ENCODE measurements around the gene SOX5.
"Not testable (repeated sequence)": the region's sequence is repeated elsewhere in the genome, so short reads cannot be mapped to it uniquely, and the experiment has no call there.

Gene SOX5

GRCh38 chr12:23906329-23906728 lies 43.1 kb downstream of the SOX5 start:
- no peak for DNase-seq (ENCODE audit: low read depth)

DNA sequence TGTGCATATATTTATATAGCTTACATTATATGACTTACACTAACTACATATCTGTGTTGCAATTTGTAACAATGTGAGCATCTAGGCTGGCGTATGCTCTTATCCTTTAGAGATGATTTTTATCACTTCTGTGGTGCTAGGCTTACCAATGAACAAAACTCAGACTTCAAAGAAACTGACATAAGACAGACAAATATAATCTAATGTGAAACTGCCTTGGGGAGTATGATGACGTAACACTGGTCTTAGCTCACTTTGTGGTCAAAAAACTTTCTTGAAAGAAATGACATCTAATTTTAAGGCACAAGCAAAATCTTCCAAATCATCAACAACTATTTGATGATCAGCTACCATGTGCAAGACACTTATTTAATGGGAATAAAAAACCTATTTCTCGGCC lies 50.0 kb downstream of the SOX5 start:
- DNase-seq (ENCODE audit: low read depth): no peak

DNA sequence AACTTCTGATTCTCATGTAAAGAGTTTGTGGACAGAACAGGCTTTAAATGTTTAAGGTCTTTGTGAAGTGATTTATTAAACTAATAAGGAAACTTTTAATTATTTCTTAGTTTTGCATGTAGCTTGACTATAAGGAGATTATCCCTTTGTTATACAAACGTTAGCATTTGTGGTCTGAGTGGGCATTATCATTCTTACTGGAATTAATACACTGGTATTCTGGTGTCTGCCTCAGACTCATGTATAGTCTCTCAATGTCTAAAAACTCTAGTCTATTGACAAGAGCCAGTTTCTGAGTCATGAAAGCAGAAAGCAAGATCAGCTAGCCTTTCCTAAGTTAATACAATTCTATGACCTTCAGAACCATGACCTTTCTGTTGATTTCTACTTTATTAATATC lies 51.3 kb downstream of the SOX5 start:
- DNase-seq (ENCODE audit: low read depth): no peak

DNA sequence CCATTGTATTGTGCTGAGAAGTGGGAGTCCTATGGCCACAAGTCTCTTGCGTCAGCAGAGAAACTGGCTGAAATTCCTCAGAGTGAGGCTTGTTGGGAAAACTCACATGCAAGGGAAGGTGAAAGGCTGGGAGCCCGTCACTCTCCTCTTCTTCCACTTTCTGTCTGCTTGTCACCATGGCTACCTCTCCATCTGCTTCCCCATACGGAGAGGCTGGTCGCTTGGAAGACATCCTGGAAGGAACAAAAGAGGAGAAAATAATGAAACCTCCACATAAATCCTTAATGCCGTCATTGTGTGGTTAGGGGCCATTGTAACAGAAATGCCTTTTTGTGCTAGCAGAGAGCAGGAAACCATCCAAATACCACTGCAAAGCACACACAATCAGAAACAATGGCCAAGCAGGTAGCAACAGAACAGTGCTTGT lies 53.7 kb downstream of the SOX5 start:
- DNase-seq (ENCODE audit: low read depth): no peak

DNA sequence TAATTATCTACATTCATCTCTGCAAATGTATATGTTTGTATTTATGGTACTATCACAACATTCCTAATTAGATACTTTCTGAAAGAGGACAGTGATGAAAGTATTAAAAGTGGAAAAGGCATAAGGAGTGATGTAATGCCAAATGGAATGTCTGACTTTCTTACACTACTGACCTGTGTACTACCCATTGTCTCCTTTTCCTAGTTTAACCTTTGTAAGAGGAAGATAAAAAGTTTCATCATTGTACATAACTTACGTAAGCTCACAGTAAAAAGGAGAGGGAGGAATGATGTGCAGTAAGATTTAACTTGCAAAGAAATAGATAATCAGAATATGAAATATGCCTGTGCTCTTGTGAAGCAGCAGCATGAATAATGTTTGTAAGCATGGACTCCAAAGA lies 55.9 kb downstream of the SOX5 start:
- DNase-seq (ENCODE audit: low read depth): no peak

- DNase-seq (ENCODE audit: low read depth): no peak
Observed at GRCh38 chr12:23891115-23891514, 58.4 kb downstream of the SOX5 start.

- DNase-seq (ENCODE audit: low read depth): no peak
Observed at GRCh38 chr12:23889069-23889440, 60.4 kb downstream of the SOX5 start.

- DNase-seq (ENCODE audit: low read depth): no peak
Observed at GRCh38 chr12:23888396-23889068, 60.9 kb downstream of the SOX5 start.

DNA sequence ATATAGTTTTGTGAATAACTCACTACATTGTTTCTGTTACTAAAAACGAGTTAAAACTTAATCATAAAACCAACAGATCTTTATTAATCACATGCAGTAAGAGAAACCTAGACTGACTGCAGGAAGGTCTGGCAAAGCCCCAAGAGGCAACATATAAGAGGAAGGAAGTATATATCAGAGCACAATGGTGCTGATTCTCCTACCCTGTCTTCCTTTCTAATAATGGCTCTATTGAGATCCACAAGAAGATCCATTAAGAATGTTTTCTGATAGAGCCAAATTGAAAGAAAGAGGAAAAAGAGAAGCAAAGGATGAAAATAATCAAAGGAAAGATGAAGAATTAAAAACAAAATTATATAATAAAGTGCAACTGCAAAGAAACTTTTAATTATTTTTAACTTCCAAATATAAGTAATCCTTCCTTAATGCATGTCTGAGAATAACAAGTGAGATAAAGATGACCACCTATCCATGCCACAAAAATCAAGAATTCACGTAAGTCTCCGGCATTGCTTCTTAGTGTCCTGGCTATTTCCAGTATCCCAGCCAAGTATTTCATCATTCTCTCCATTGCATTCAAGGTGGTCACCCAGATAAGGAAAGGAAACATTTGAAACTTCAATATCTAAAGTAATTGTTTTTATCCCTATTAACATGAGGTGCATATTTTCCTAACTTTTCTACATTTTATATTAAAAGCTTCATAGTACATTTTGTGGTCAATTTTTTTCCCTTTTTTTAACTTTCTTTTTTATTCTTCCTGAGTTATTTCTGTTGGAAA lies 62.2 kb downstream of the SOX5 start:
- no peak for DNase-seq (ENCODE audit: low read depth)

- no peak for DNase-seq (ENCODE audit: low read depth)
Observed at GRCh38 chr12:23885394-23885793, 64.1 kb downstream of the SOX5 start.

DNA sequence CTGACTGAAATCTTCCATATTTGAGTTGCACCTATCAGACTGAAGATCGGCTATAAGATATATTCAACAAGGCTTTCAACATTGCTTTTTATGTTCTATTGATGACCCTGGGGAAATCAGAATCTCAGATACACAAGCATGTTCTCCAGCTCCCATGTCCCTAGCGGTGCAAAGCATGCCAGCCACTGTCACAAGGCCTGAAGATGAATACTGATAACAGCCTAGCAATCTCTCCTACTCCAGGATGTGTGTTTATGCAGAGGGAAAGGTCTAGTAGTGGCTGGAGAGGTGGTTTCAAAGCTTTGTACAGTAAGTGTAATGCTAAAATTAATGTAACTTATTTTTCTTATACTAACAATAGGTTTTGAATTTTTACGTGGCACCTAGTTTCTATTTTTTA lies 64.6 kb downstream of the SOX5 start:
- no peak for DNase-seq (ENCODE audit: low read depth)

GRCh38 chr12:23880988-23881387 lies 68.5 kb downstream of the SOX5 start:
- DNase-seq (ENCODE audit: low read depth): no peak

DNA sequence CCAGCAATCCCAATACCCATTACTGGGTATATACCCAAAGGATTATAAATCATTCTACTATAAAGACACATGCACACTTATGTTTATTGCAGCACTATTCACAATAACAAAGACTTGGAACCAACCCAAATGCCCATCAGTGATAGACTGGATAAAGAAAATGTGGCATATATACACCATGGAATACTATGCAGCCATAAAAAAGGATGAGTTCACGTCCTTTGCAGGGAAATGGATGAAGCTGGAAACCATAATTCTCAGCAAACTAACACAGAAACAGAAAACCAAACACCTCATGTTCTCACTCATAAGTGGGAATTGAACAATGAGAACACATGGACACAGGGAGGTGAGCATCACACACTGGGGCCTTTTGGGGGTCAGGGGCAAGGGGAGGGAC lies 72.9 kb downstream of the SOX5 start:
- DNase-seq (ENCODE audit: low read depth): not testable (repeated sequence)

DNA sequence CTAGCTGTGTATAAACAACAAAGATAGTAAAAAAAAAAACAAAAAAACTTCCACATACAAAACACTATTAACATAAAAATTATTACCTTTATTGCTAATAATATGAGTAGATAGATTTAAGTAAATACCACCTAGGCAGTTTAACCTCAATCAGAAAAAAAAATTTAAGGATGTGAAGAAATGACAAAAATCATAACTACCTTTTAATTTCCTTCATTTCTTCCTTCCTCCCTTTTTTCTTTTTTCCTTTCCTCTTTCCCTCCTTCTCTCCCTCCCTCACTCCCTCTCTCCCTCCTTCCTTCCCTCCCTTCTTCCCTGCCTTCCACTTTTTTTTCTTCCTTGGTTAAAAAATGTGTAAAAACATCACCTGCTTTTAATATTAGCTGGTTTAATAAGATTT lies 81.7 kb downstream of the SOX5 start:
- no peak for DNase-seq (ENCODE audit: low read depth)

GRCh38 chr12:23862701-23863100 lies 86.8 kb downstream of the SOX5 start:
- no peak for DNase-seq (ENCODE audit: low read depth)

- no peak for DNase-seq (ENCODE audit: low read depth)
Observed at GRCh38 chr12:23860019-23860418, 89.5 kb downstream of the SOX5 start.

DNA sequence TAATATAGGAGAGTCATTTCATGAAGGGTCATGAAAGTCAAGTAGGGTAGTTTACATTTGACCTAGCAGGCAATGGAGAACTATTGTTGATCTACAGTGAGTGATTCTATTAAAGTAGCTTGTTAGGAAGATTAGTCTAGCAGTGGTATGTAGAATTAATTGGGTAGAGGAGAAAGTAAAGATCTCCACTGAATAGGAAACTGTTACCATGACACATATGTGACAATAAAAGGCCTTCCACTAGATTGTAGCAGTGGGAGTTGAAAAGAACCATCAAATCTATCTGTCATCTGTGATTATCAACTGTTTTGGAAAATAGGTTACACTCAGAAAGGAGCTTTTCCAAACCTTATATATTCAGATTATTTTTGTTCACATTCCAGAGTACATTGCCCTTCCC lies 92.3 kb downstream of the SOX5 start:
- no peak for DNase-seq (ENCODE audit: low read depth)

DNA sequence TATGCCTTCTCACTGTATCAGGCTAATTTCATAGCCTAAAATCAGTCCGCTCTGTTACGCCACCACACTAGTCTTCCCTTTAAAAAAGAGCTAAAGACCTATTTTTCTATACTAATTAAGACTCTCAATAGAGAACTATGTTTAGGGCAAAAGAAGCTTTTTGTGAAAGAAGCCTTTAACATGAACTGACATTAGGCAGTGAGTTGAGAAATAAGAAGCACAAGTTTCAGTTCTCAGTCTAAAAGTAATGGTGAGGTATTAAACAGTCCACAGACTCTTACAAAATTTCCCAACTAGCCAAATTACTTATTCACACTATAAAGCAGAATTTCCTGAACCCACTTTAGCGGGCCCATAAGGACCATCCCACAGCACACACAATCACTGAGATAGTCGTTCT lies 93.7 kb downstream of the SOX5 start:
- DNase-seq (ENCODE audit: low read depth): no peak

GRCh38 chr12:23854598-23854997 lies 94.9 kb downstream of the SOX5 start:
- DNase-seq (ENCODE audit: low read depth): no peak

DNA sequence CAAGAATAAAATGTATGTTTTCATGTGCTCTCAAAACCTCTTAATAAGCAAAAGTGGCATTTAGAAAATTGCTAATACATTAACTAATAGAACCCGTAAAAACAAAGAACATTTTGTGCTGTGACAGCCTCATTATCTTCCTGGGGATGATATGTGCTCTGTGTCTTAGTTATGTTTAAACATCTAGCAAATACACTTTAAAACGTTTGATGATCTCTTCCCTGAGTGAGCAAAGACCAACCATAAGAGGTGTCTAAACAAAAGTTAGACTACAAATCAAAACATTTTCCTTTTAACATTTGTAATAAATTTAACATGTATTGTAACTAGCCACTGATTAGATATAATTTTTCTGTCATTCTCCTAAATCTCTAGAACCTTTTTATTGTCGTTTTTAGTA lies 95.8 kb downstream of the SOX5 start:
- no peak for DNase-seq (ENCODE audit: low read depth)

DNA sequence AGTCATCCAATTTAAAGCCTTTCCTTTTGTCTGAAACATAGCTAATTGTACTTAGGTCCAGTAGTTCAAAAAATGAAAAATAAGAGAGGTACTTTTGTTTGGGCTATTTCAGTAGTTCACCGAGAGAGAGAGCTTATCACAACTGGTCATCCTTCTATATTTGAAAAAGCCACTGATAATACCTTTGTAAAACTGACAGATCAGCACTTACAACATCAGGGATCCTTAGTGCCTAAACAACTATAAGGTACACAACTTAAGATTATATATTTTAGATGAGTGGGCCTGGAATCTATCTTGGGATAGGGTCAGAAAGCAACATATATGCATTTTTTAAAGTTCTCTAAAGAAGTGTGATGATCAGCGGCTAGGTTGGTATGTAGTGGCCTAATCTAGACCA lies 97.9 kb downstream of the SOX5 start:
- no peak for DNase-seq (ENCODE audit: low read depth)

GRCh38 chr12:23847857-23848256 lies 101.6 kb downstream of the SOX5 start:
- DNase-seq (ENCODE audit: low read depth): no peak

DNA sequence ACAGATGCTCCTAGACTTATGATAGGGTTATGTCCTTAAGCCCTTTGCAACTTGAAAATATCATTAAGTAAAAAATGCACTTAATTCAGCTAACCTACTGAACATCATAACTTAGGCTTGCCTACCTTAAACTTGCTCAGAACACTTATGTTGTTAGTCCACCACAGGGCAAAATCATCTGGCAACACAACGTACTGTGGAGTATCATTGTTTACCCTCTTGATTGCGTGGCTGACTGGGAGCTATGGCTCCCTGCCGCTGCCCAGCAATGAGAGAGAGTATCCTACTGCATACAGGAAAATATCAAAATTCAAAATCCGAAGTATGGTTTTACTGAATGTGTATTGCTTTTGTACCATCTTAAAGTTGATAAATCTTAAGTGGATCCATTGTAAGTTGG lies 105.5 kb downstream of the SOX5 start:
- DNase-seq (ENCODE audit: low read depth): no peak

DNA sequence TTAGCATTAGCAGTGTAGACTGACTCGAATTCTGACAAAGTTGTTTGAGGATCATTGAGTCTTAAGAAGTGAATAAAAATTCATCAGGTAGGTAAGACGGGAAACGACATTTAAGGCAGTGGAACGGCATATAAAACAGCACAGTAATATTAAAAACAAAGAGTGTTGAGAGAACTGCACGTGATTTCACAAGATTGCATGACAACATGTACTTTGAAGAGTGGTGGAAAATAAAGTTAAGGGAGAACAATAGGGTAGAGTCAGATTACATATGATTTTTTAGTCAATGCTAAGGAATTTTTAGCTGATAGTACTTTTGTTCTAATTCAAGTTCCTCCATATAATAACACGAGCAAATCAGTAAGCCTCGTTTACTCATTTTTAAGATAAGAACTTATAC lies 115.4 kb downstream of the SOX5 start:
- DNase-seq (ENCODE audit: low read depth): no peak

All from activated T-cell treated with anti-CD3 and anti-CD28 coated beads for 48 hours (primary cell).